ENCODE data around the gene RPL27. TPM values are rescaled to one million over a fixed set of nuclear protein-coding genes. Genes with fewer than 3 reads are reported as not detected.

Gene RPL27
- total and polyA plus RNA-seq, 2 of the 13 experiments (the other 11 are each of a cell fraction or from before 2014, with no cell fraction given), result 1,585 to 5,840 TPM

- no peak for TF ChIP-seq PREB (CRISPR knock-in tag; IDR thresholded peaks at IDR 0.05)
- TF ChIP-seq RFXANK (CRISPR knock-in tag; IDR thresholded peaks at IDR 0.05), result peak; percentile 80; the same call in 1 of the 2 replicates
- TF ChIP-seq AHR (CRISPR knock-in tag; IDR thresholded peaks at IDR 0.05), result peak; percentile 81; the same call in 1 of the 2 replicates
- TF ChIP-seq ATF6 (CRISPR knock-in tag; conservative IDR thresholded peaks at IDR 0.05), result 0 out of 2 replicates have a peak, but pooled peaks have one; percentile 83
- TF ChIP-seq CSRNP2 (CRISPR knock-in tag; conservative IDR thresholded peaks at IDR 0.05; ENCODE audit: low read depth), result no peak
- no peak for TF ChIP-seq MBNL3 (CRISPR knock-in tag; conservative IDR thresholded peaks at IDR 0.05)
- peak; percentile 94 for TF ChIP-seq FOXJ3 (CRISPR knock-in tag; IDR thresholded peaks at IDR 0.05; ENCODE audit: borderline replicate concordance)
- TF ChIP-seq CREB3 (CRISPR knock-in tag; IDR thresholded peaks at IDR 0.05), result no peak; the same call in 1 of the 2 replicates
- no peak for TF ChIP-seq SIN3A (IDR thresholded peaks at IDR 0.05; ENCODE audit: borderline replicate concordance, low read depth, low read length)
- peak; percentile 90; the same call in 1 of the 2 replicates for TF ChIP-seq ZNF468 (CRISPR knock-in tag; IDR thresholded peaks at IDR 0.05)
- peak; percentile 83 for TF ChIP-seq HOXD1 (CRISPR knock-in tag; IDR thresholded peaks at IDR 0.05)
- TF ChIP-seq KDM4B (CRISPR knock-in tag; IDR thresholded peaks at IDR 0.05), result peak; percentile 94
- TF ChIP-seq THAP7 (CRISPR knock-in tag; IDR thresholded peaks at IDR 0.05), result peak; percentile 73; the same call in 1 of the 2 replicates
- TF ChIP-seq ZNF30 (CRISPR knock-in tag; IDR thresholded peaks at IDR 0.05), result peak; percentile 96
- peak; percentile 78 for TF ChIP-seq HNF4A (CRISPR knock-in tag; IDR thresholded peaks at IDR 0.05)
- peak; percentile 96 for TF ChIP-seq CBFB (CRISPR knock-in tag; IDR thresholded peaks at IDR 0.05)
- no peak; the same call in 1 of the 2 replicates for TF ChIP-seq CC2D1A (CRISPR knock-in tag; IDR thresholded peaks at IDR 0.05)
- TF ChIP-seq MAFG (CRISPR knock-in tag; IDR thresholded peaks at IDR 0.05), result no peak
- TF ChIP-seq ZNF790 (CRISPR knock-in tag; IDR thresholded peaks at IDR 0.05; ENCODE audit: borderline replicate concordance), result peak; percentile 96
- TF ChIP-seq NCOA1 (CRISPR knock-in tag; IDR thresholded peaks at IDR 0.05), result no peak
- TF ChIP-seq HMG20A (CRISPR knock-in tag; IDR thresholded peaks at IDR 0.05; ENCODE audit: borderline replicate concordance), result peak; percentile 61; the same call in 1 of the 2 replicates
Observed at GRCh38 chr17:42997984-42998938, at the start of gene RPL27 (continued).

Data from HepG2 (cell line).